HL-60/S4 treated with phorbol 12-myristate 13-acetate at 8.2 ng/mL for 4 days and 3 days (cell line): Measurements from ENCODE around the gene ME3.
"Not testable (repeated sequence)": the region's sequence is repeated elsewhere in the genome, so short reads cannot be mapped to it uniquely, and the experiment has no call there.

Source experiments
- in situ Hi-C: fragments of 300-500 bp; cut with MboI; formaldehyde crosslinking; loops from 2 replicates; pipeline ENCODE4 v1.15.0; 2022; ENCODE audit warnings: low sequenced_read_pairs

The ME3 gene

DNA sequence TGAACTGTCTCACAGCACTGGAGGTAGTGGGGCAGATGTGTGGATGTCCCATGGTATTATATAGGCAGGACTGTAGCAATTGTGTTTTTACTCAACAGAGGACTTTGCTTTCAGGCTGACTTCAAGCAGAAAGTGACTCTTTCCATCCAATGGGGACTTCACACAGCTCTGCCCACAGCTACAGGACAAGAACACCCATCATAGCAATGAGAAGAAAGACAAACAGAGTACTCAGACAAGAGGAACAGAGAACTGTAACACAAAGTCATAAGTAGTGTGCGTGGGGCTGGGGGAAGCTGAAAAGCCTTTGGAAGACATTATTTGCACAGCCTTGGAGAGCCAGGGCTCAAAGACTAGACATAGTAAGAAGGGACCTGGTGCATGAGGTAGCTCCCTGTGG lies 227.4 kb downstream of the ME3 start:
- in situ Hi-C loops: no loop called here

DNA sequence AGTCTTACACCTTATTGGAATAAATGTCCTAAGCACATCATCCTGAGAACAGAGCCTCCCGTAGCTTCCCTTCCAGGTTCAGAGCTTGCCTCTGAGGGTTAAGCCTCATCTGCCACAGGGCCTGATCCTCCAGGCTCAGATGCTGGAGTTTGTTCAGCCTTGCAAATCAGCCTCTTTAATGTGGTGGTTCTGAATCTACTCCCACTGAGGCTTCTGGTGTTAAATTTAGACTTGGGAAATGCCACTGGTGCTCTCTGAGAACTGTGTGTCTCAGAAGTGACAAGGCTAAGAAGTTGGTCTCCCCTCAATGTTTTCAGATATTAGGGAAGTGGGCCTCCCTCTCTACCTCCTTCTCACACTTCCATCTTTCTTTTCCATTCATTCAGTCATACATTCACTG lies 229.0 kb downstream of the ME3 start:
- in situ Hi-C loops: no loop called here

GRCh38 chr11:86442827-86443226 lies 229.6 kb downstream of the ME3 start:
- in situ Hi-C loops: no loop called here

- in situ Hi-C loops: no loop called here
Observed at GRCh38 chr11:86442420-86442819, 230.0 kb downstream of the ME3 start.

- in situ Hi-C loops: no loop called here
Observed at GRCh38 chr11:86440843-86441242, 231.6 kb downstream of the ME3 start.

DNA sequence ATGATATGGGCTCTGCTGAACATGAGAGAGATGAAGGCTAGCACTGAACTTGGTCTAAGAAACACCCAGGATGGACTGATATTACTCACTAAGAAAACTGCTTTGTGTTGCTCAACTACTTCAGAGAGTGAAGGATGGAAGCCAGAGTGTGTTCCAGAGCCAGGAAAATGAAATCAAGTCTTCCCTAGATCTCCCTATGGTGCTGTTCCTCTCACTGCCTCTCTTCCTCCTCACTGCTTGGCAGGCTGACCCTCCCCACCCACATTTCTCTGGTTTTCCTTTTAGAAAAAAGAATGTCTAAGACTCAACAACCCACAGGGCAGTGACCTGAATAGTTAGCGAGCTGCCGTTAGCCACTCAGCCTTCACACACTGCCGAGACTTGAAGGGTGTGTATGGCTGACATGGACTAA lies 232.1 kb downstream of the ME3 start:
- in situ Hi-C loops: no loop called here

- in situ Hi-C loops: no loop called here
Observed at GRCh38 chr11:86438685-86439084, 233.7 kb downstream of the ME3 start.

DNA sequence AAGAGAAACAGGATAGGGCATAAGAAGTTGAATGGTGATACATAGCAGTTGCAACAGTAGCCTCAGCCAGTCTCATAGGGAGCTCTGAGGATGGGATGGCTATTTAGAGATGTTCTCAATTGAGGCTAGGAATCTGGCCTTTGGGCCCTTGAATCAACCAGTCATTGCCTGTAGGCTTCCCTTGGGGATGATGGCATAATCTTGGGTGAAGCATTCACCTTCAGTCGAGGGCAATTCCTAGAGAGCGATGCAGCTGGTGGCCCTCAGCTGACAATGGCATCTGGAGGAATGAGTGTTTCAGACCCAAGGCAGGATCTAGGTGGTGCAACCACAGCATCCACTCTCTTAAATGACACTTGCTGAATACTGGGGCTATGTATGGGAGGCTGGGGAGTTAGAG lies 236.7 kb downstream of the ME3 start:
- in situ Hi-C loops: no loop called here

GRCh38 chr11:86433361-86434095 lies 238.9 kb downstream of the ME3 start:
- in situ Hi-C loops: not testable (repeated sequence)

DNA sequence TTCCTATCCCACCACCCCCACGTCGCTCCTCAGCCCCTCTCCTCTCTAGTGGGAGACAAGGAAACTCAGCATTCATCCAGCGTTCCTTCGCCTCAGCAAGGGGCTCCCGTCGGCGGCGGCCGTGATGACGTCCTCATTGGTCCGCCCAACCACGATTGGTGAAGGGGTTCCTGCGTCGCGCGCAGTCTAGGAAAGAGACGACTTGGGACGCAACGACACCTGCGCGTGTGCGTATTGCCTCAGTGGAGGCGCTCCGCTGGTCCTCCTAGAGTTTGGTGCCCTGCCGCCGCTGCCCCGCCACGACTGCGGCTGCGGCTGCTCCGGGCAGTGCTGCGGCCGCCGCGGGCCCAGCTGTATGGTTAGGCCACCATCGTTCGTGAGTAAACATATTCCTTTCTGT lies 241.2 kb downstream of the ME3 start:
- in situ Hi-C loops: no loop called here

GRCh38 chr11:86427441-86427840 lies 245.0 kb downstream of the ME3 start:
- in situ Hi-C loops: no loop called here

- in situ Hi-C loops: not testable (repeated sequence)
Observed at GRCh38 chr11:86423488-86423887, 248.9 kb downstream of the ME3 start.

DNA sequence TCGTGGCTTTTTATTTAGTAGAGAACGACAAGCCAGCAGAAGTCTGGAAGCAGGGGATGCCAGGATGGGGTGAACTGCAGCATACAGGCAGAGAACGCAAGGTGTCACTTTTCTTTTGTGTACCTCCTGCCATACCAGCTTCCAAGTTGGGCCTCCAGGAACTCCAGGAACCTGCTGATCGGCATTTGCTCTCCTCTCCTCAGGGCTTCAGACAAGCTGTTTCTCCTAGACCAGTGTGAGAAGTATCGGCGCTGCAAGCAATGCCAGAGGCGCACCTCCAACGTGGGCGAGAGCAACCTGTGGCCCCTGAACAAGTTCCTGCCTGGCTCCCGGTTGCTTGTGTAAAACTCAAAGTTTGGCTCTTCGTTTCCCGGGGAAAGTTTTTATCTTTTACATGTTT lies 250.0 kb downstream of the ME3 start:
- in situ Hi-C loops: no loop called here

- in situ Hi-C loops: no loop called here
Observed at GRCh38 chr11:86421946-86422345, 250.5 kb downstream of the ME3 start.

DNA sequence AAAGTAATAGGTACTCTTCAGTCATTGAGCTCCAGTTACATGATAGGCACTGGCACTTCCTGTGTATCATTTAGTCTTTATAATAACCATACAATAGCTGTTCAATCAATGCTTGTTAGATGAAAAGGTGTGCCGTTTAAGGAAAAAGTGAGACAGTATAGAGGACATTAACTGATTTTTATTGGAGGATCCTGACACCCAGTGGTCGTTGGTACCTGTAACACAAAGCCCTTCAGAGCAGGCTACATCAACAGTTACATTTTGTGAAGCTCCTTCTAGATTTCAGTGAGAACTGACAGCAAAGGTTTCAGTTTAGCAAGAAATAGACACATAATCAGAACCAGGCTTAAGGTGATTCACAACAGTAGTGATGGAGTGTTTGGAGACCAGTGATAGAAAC lies 253.5 kb downstream of the ME3 start:
- in situ Hi-C loops: no loop called here

GRCh38 chr11:86418513-86418912 lies 253.9 kb downstream of the ME3 start:
- in situ Hi-C loops: no loop called here

DNA sequence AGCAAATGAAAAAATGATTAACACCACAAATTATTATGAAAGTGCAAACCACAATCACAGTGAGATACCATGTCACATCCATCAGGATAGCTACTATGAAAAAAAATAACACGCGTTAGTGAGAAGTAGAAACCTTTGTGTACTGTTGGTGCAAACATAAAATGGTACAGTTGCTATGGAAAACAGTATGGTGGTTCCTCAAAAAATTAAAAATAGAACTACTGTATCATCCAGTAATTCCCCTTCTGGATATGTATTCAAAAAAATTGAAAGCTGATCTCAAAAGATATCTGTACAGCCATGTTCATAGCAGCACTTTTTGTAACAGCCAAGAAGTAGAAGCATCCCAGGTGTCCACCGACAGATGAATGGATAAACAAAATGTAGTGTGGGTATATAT lies 254.3 kb downstream of the ME3 start:
- in situ Hi-C loops: no loop called here

DNA sequence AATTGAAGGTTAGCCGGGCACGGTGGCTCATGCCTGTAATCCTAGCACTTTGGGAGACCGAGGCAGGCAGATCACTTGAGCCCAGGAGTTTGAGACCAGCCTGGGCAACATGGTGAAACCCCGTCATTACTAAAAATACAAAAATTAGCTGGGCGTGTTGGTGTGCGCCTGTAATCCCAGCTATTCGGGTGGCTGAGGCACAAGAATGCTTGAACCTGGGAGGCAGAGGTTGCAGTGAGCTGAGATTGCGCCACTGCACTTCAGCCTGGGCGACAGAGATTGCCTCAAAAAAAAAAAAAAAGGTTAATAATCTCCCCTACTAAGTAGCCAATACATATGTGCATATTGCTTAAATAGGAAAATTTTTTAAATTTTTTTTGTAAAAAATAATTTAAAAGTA lies 255.5 kb downstream of the ME3 start:
- in situ Hi-C loops: not testable (repeated sequence)

DNA sequence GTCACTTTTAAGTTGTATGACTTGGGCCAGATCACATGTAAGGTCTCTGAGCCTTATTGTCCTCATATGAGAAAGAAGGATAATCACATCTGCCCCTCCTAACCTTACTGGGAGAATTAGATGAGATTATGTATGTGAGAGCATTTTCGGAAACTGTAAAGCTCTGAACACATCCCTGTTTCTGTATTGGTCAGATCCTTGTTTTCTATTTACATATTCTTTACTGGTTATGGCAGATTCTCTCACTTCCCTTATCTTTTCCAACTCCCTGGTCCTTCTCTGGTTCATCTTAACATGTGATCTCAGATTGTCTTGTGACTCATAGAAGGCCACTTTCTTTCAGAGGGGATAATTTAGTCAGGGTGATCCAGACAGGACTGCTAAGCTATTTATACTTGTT lies 255.9 kb downstream of the ME3 start:
- in situ Hi-C loops: no loop called here

DNA sequence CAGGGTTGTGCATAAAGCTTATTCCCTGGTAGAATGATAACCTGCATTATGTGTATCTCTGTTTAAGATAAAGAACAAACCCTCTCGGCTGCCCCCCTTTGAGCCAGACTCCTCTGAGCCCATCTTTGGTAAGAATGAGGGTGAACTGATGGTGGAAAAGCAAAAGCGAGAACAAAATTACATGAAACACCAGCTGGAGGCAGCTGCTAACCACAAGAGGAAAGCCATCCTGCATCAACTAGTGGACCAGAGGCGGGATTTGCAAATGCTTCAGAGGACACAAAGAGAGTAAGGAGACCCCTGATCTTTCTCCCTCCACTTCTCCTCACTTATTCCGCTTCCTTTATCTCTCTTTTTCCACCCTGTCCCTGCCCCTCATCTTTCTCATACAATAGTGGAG lies 257.4 kb downstream of the ME3 start:
- in situ Hi-C loops: no loop called here

DNA sequence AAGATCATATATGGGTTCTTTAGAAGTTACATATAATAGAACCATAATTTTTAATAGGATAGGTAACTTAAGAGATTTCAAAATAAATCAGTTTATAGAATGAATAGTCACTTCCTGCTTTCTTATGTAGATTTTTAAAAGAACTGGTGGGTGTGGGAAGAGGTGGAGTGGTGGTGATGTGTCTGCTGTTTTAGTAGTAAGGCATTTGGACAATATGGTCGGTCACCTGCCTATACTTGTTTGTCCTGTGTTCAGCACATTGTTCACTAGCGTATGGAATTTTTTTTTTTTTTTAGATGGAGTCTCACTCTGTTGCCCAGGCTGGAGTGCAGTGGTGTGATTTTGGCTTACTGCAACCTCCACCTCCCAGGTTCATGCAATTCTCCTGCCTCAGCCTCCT lies 258.4 kb downstream of the ME3 start:
- in situ Hi-C loops: no loop called here

GRCh38 chr11:86408845-86409244 lies 263.6 kb downstream of the ME3 start:
- in situ Hi-C loops: no loop called here

- in situ Hi-C loops: no loop called here
Observed at GRCh38 chr11:86403458-86403857, 269.0 kb downstream of the ME3 start.
